ENCODE measurements around the gene PNMA6A. TPM values are rescaled to one million over a fixed set of nuclear protein-coding genes. Genes with fewer than 3 reads are reported as not detected.

Gene PNMA6A
- total RNA-seq, 1 experiment from 2014 or later, result 7.4 TPM

DNA sequence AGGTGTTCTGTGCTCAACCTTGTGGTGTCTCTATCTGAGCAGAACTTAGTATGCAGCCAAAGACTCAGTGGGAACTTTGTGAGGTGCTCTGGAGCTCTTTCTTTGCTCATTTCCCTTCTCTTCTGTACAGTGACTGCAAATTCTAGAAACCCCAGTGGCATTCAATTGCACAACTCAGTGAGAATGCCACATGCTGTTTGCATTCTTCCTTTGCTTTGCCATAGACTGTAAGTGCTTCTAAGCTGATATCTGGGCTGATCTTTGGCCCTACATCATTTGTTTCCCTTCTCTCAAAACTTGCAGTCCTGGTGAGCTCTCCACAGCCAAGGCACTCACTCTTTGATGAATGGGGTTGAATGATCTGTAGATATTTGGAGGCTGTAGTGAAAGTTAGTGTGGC, 8.9 kb upstream of the PNMA6A start:
- ChIA-PET CTCF (no interaction called here), POLR2A (no interaction called here)
- ATAC-seq (no peak), DNase-seq (ENCODE audit: low read depth, low spot score) (no peak)
- no peak overlapping the region for H3K4me3 ChIP-seq (ENCODE audit: low read depth in 2 of 2, low read length in 2 of 2)
- H3K27ac ChIP-seq (ENCODE audit: low read length), result no peak overlapping the region
- in situ Hi-C loops (cut with HindIII; ENCODE audit: low pct_unique_long_range_greater_than_20kb, low sequenced_read_pairs), result no loop called here
- no peaks in the 10 kb centered on the region for H3K9me3 ChIP-seq (ENCODE audit: control insufficient read depth, insufficient read depth, low read depth, low read length)
- intact Hi-C loops (cut with micrococcal nuclease; ENCODE audit: unreplicated experiment), result no loop called here
- no peaks in the 10 kb centered on the region for H3K4me1 ChIP-seq (ENCODE audit: control insufficient read depth, insufficient read depth, low read length)
- H3K36me3 ChIP-seq (ENCODE audit: control insufficient read depth, insufficient read depth, low read length), result no peaks in the 10 kb centered on the region
- H3K27me3 ChIP-seq (ENCODE audit: control insufficient read depth, insufficient read depth, low read length), result no peaks in the 10 kb centered on the region; the same call in 1 of the 2 replicates
- no TSS peak for BruUV-seq (replicated peaks)
- TF ChIP-seq POLR2AphosphoS5 (IDR thresholded peaks at IDR 0.05; ENCODE audit: low read depth, low read length) (no peak), TCF7L2 (IDR thresholded peaks at IDR 0.05; ENCODE audit: low read depth, low read length) (no peak), SIN3A (IDR thresholded peaks at IDR 0.05; ENCODE audit: borderline replicate concordance, insufficient read depth, low read depth, low read length) (no peak)
- TF ChIP-seq, protein P1, sequence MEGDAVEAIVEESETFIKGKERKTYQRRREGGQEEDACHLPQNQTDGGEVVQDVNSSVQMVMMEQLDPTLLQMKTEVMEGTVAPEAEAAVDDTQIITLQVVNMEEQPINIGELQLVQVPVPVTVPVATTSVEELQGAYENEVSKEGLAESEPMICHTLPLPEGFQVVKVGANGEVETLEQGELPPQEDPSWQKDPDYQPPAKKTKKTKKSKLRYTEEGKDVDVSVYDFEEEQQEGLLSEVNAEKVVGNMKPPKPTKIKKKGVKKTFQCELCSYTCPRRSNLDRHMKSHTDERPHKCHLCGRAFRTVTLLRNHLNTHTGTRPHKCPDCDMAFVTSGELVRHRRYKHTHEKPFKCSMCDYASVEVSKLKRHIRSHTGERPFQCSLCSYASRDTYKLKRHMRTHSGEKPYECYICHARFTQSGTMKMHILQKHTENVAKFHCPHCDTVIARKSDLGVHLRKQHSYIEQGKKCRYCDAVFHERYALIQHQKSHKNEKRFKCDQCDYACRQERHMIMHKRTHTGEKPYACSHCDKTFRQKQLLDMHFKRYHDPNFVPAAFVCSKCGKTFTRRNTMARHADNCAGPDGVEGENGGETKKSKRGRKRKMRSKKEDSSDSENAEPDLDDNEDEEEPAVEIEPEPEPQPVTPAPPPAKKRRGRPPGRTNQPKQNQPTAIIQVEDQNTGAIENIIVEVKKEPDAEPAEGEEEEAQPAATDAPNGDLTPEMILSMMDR (IDR thresholded peaks at IDR 0.05), result no peak
- TF ChIP-seq, protein P2, sequence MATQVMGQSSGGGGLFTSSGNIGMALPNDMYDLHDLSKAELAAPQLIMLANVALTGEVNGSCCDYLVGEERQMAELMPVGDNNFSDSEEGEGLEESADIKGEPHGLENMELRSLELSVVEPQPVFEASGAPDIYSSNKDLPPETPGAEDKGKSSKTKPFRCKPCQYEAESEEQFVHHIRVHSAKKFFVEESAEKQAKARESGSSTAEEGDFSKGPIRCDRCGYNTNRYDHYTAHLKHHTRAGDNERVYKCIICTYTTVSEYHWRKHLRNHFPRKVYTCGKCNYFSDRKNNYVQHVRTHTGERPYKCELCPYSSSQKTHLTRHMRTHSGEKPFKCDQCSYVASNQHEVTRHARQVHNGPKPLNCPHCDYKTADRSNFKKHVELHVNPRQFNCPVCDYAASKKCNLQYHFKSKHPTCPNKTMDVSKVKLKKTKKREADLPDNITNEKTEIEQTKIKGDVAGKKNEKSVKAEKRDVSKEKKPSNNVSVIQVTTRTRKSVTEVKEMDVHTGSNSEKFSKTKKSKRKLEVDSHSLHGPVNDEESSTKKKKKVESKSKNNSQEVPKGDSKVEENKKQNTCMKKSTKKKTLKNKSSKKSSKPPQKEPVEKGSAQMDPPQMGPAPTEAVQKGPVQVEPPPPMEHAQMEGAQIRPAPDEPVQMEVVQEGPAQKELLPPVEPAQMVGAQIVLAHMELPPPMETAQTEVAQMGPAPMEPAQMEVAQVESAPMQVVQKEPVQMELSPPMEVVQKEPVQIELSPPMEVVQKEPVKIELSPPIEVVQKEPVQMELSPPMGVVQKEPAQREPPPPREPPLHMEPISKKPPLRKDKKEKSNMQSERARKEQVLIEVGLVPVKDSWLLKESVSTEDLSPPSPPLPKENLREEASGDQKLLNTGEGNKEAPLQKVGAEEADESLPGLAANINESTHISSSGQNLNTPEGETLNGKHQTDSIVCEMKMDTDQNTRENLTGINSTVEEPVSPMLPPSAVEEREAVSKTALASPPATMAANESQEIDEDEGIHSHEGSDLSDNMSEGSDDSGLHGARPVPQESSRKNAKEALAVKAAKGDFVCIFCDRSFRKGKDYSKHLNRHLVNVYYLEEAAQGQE (IDR thresholded peaks at IDR 0.05; ENCODE audit: insufficient read depth in 1 of 2, low read depth in 2 of 2, low read length in 1 of 2), result no peak

DNA sequence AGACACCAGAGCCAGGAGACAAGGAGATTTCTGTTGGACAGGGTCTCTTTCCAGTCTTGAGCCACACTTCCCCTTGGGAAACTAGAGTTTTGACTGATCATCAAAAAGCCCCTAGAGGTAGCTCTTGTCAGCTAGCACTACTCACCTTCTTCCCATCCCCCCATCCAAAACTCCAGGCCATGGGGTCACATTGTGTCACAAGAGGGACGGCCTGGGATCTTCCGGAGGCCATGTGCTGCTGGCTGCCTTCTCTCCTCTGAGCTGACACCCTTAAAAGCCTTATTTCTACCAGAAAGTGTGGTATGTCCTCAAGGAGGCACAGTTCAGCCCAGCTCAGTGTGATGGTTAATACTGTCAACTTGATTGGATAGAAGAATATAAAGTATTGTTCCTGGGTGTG, 8.2 kb upstream of the PNMA6A start:
- ATAC-seq (no peak), DNase-seq (ENCODE audit: low read depth, low spot score) (no peak)
- CTCF ChIA-PET, result no interaction called here
- no peaks in the 10 kb centered on the region for H3K4me1 ChIP-seq (ENCODE audit: control insufficient read depth, insufficient read depth, low read length)
- intact Hi-C loops (cut with micrococcal nuclease; ENCODE audit: unreplicated experiment), result no loop called here
- no TSS peak for BruUV-seq (replicated peaks)
- no peaks in the 10 kb centered on the region for H3K9me3 ChIP-seq (ENCODE audit: control insufficient read depth, insufficient read depth, low read depth, low read length)
- no peaks in the 10 kb centered on the region for H3K36me3 ChIP-seq (ENCODE audit: control insufficient read depth, insufficient read depth, low read length)
- H3K27ac ChIP-seq (ENCODE audit: low read length), result no peak overlapping the region
- no peaks in the 10 kb centered on the region; the same call in 1 of the 2 replicates for H3K27me3 ChIP-seq (ENCODE audit: control insufficient read depth, insufficient read depth, low read length)
- H3K4me3 ChIP-seq (ENCODE audit: low read depth in 2 of 2, low read length in 2 of 2), result no peak overlapping the region
- in situ Hi-C loops (cut with HindIII; ENCODE audit: low pct_unique_long_range_greater_than_20kb, low sequenced_read_pairs), result no loop called here
- TF ChIP-seq POLR2AphosphoS5 (IDR thresholded peaks at IDR 0.05; ENCODE audit: low read depth, low read length), result no peak
- TF ChIP-seq TCF7L2 (IDR thresholded peaks at IDR 0.05; ENCODE audit: low read depth, low read length), result no peak
- TF ChIP-seq SIN3A (IDR thresholded peaks at IDR 0.05; ENCODE audit: borderline replicate concordance, insufficient read depth, low read depth, low read length), result no peak
- TF ChIP-seq, protein P1 (IDR thresholded peaks at IDR 0.05), result no peak
- TF ChIP-seq, protein P2 (IDR thresholded peaks at IDR 0.05; ENCODE audit: insufficient read depth in 1 of 2, low read depth in 2 of 2, low read length in 1 of 2), result no peak
- POLR2A ChIA-PET, result no interaction called here
